IMR-90 (cell line): ENCODE measurements around the gene RNF175. TPM values are rescaled to one million over a fixed set of nuclear protein-coding genes. Genes with fewer than 3 reads are reported as not detected.

Experiments
- ATAC-seq: fragments of 200-7000 bp; cut with Tn5 transposase; 2 replicates; pipeline ENCODE4 v1.9.1; 2020; ENCODE audit warnings: low read depth, mild to moderate bottlenecking, moderate library complexity
- BruUV-seq: library from RNA; stranded (reverse); fragments of 400-500 nt; replicated peaks from 2 replicates; lab custom pipeline; 2021; lab: Mats Ljungman, UMichigan
- CTCF ChIA-PET: fragments of 300-600 bp; formaldehyde crosslinking; extraction: SDS; loops from one replicate; lab custom pipeline; 2021; ENCODE audit warnings: antibody characterized with exemption; lab: Yijun Ruan, JAX
- POLR2A ChIA-PET: fragments of 300-600 bp; sonication (Branson Sonifier 250); formaldehyde crosslinking; loops from one replicate; lab custom pipeline; 2022; ENCODE audit warnings: antibody characterized with exemption; ENCODE audit not compliant: unreplicated experiment; lab: Charles Lee
- DNase-seq: peaks from one replicate; pipeline ENCODE4 v3.0.0; 2013
- H2AFZ ChIP-seq: replicated peaks from 2 replicates; pipeline ENCODE3; 2013; ENCODE audit warnings: low read length, mild to moderate bottlenecking; ENCODE audit not compliant: poor library complexity
- H2AK5ac ChIP-seq: 2 replicates; pipeline ENCODE4 v1.6.1; 2013; ENCODE audit warnings: low read depth, low read length, inconsistent platforms
- H2AK9ac ChIP-seq: replicated peaks from 2 replicates; pipeline ENCODE3; 2013; ENCODE audit warnings: mild to moderate bottlenecking, low read depth, low read length, moderate library complexity; ENCODE audit not compliant: poor library complexity
- H2BK120ac ChIP-seq: 2 replicates; pipeline ENCODE4 v1.6.1; 2013; ENCODE audit warnings: low read depth, low read length, inconsistent platforms
- H2BK15ac ChIP-seq: 3 replicates; pipeline ENCODE4 v1.6.1; 2013; ENCODE audit warnings: low read depth, low read length, inconsistent platforms
- H2BK20ac ChIP-seq: 2 replicates; pipeline ENCODE4 v1.6.1; 2013; ENCODE audit warnings: low read depth, mild to moderate bottlenecking, inconsistent platforms, low read length, moderate library complexity
- H2BK5ac ChIP-seq: 2 replicates; pipeline ENCODE4 v1.6.1; 2013; ENCODE audit warnings: mild to moderate bottlenecking, low read depth, low read length, inconsistent platforms; ENCODE audit not compliant: poor library complexity, severe bottlenecking
- H3K14ac ChIP-seq: replicated peaks from 2 replicates; pipeline ENCODE4 v1.6.1; 2013; ENCODE audit warnings: low read depth, low read length, inconsistent platforms
- H3K18ac ChIP-seq: 2 replicates; pipeline ENCODE4 v1.6.1; 2013; ENCODE audit warnings: low read depth, low read length, control low read depth
- H3K23ac ChIP-seq: 2 replicates; pipeline ENCODE4 v1.6.1; 2013; ENCODE audit warnings: low read depth, low read length, inconsistent platforms
- H3K27ac ChIP-seq: 2 replicates; pipeline ENCODE4 v1.5.1; 2013; ENCODE audit warnings: mild to moderate bottlenecking, control low read depth, low read length; ENCODE audit not compliant: insufficient read depth
- H3K27me3 ChIP-seq: 2 replicates; pipeline ENCODE4 v1.6.1; 2013; ENCODE audit warnings: low read length; ENCODE audit not compliant: control insufficient read depth, insufficient read depth
- H3K36me3 ChIP-seq: 2 replicates; pipeline ENCODE4 v1.6.1; 2013; ENCODE audit warnings: low read length, mixed read lengths; ENCODE audit not compliant: control insufficient read depth, insufficient read depth
- H3K4ac ChIP-seq: 2 replicates; pipeline ENCODE4 v1.6.1; 2013; ENCODE audit warnings: low read depth, low read length, inconsistent platforms
- H3K4me1 ChIP-seq: 2 replicates; pipeline ENCODE4 v1.6.1; 2013; ENCODE audit warnings: low read length, mixed read lengths; ENCODE audit not compliant: control insufficient read depth, insufficient read depth
- H3K4me2 ChIP-seq: 2 replicates; pipeline ENCODE4 v1.6.1; 2013; ENCODE audit warnings: low read depth, mild to moderate bottlenecking, control low read depth, low read length, moderate library complexity
- H3K4me3 ChIP-seq: 2 replicates; pipeline ENCODE4 v1.5.1; 2013; ENCODE audit warnings: low read depth, mild to moderate bottlenecking, control low read depth, low read length, moderate library complexity; ENCODE audit not compliant: insufficient read depth
- H3K56ac ChIP-seq: 2 replicates; pipeline ENCODE4 v1.6.1; 2013; ENCODE audit warnings: low read length, inconsistent platforms; ENCODE audit not compliant: insufficient read depth; ENCODE audit errors: extremely low read depth
- H3K79me1 ChIP-seq, 2 experiments: 2 replicates each; pipeline ENCODE4 v1.6.1; 2013; ENCODE audit warnings: low read length in 2 of 2, inconsistent platforms in 1 of 2, low read depth in 1 of 2
- H3K9ac ChIP-seq: 2 replicates; pipeline ENCODE4 v1.6.1; 2013; ENCODE audit warnings: low read depth, low read length, control low read depth
- H3K9me1 ChIP-seq: 2 replicates; pipeline ENCODE4 v1.6.1; 2013; ENCODE audit warnings: low read length, inconsistent platforms; ENCODE audit not compliant: insufficient read depth
- H3K9me3 ChIP-seq: 2 replicates; pipeline ENCODE4 v1.6.1; 2013; ENCODE audit warnings: low read length; ENCODE audit not compliant: control insufficient read depth, insufficient read depth
- H4K20me1 ChIP-seq: 2 replicates; pipeline ENCODE4 v1.6.1; 2013; ENCODE audit warnings: low read length, inconsistent platforms; ENCODE audit not compliant: insufficient read depth
- H4K5ac ChIP-seq: 2 replicates; pipeline ENCODE4 v1.6.1; 2013; ENCODE audit warnings: mild to moderate bottlenecking, low read depth, low read length, control low read depth
- H4K8ac ChIP-seq, 2 experiments: 2 replicates each; pipeline ENCODE4 v1.6.1; 2013; ENCODE audit warnings: low read depth in 2 of 2, low read length in 2 of 2, control low read depth in 1 of 2, inconsistent platforms in 1 of 2
- H4K91ac ChIP-seq: 2 replicates; pipeline ENCODE4 v1.6.1; 2013; ENCODE audit warnings: low read depth, low read length, inconsistent platforms; ENCODE audit not compliant: insufficient read depth
- FOS ChIP-seq: fragments of 150-350 bp; IDR thresholded peaks from 2 replicates; pipeline ENCODE4 v1.6.1; 2016; ENCODE audit warnings: low read depth, low read length
- MXI1 ChIP-seq: IDR thresholded peaks from 2 replicates; pipeline ENCODE4 v1.6.1; 2012; ENCODE audit warnings: low read depth, mild to moderate bottlenecking, low read length, moderate library complexity, borderline replicate concordance
- SMC3 ChIP-seq: fragments of 150-350 bp; IDR thresholded peaks from 2 replicates; pipeline ENCODE4 v1.6.1; 2016; ENCODE audit warnings: low read depth, mild to moderate bottlenecking, antibody characterized with exemption, low read length, moderate library complexity
- WGBS, 2 experiments: methylation state at CpG; one replicate each; pipeline versions ENCODE4 v1.1.5 to v1.1.7; 2013; ENCODE audit warnings: missing lambda C conversion rate in 2 of 2; ENCODE audit not compliant: insufficient read length in 1 of 2; ENCODE audit errors: extremely low coverage in 2 of 2; 5-methylcytosine and 5-hydroxymethylcytosine counted together
- dilution Hi-C: fragments of 300-500 bp; cut with HindIII; formaldehyde crosslinking; loops from one replicate; pipeline ENCODE4 v1.14.3; 2018; ENCODE audit warnings: low sequenced_read_pairs; ENCODE audit not compliant: unreplicated experiment
- in situ Hi-C: fragments of 300-500 bp; cut with MboI; formaldehyde crosslinking; loops from 3 replicates; pipeline ENCODE4 v1.14.3; 2019; ENCODE audit warnings: low sequenced_read_pairs, inconsistent platforms, mixed read lengths
- intact Hi-C: fragments of 100-400 bp; cut with micrococcal nuclease; formaldehyde crosslinking; loops from 2 replicates; pipeline ENCODE4 v1.10.0; 2022
- polyA plus RNA-seq, 3 experiments: library from polyadenylated mRNA; depleted of rRNA; stranded (reverse); fragments of >200 nt; gene quantifications; 2 replicates each; pipeline ENCODE4 v1.2.3, GENCODE V29; 2012; ENCODE audit warnings: low replicate concordance in 1 of 3
- total RNA-seq: library from RNA; depleted of rRNA; stranded (reverse); fragments of >200 nt; gene quantifications from 2 replicates; pipeline ENCODE4 v1.2.3, GENCODE V29; 2012

The RNF175 gene
- total and polyA plus RNA-seq, 2 of the 4 experiments (the other 2 are of a cell fraction): not detected

DNA sequence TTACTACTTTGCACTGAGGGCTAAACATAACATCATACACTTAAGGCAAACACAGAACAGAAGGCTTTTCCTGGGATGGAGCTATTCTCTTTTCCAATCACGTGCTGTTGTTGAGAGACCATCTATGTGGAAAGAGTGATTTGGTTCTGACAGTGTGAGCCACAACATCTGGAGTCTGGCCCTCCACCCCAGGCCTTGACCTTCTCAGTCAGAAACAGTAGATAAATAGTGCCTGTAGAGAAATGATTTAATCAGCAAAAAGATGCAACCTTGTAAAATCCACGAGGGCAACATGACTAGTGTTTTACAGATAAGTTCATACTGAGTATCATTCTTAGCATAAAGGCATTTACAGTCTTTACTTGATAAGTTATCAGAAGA, 39.9 kb upstream of the RNF175 start:
- dilution Hi-C loops: no loop called here
- H4K8ac ChIP-seq: no peak overlapping the region
- no peak overlapping the region for H4K91ac ChIP-seq
- H3K14ac ChIP-seq: no peak overlapping the region
- H3K27me3 ChIP-seq: no peaks in the 10 kb centered on the region
- H3K9me1 ChIP-seq: no peaks in the 10 kb centered on the region
- POLR2A ChIA-PET: no interaction called here
- no peak overlapping the region for H3K9ac ChIP-seq
- H3K23ac ChIP-seq: no peak overlapping the region
- no peak for ATAC-seq
- no peak overlapping the region for H2BK20ac ChIP-seq
- no peaks in the 10 kb centered on the region for H3K9me3 ChIP-seq
- no peak for TF ChIP-seq SMC3
- no peak for TF ChIP-seq FOS
- no peak for TF ChIP-seq MXI1
- CTCF ChIA-PET: no interaction called here
- H3K36me3 ChIP-seq: no peaks in the 10 kb centered on the region
- intact Hi-C loops: no loop called here
- no peak overlapping the region for H2BK15ac ChIP-seq
- no peak overlapping the region for H2AK5ac ChIP-seq
- no peaks in the 10 kb centered on the region for H3K79me1 ChIP-seq
- no peak overlapping the region for H3K4ac ChIP-seq
- no peak for DNase-seq
- H4K5ac ChIP-seq: no peak overlapping the region
- H3K27ac ChIP-seq: no peak overlapping the region
- H3K4me1 ChIP-seq: no peaks in the 10 kb centered on the region
- no peak overlapping the region for H2BK5ac ChIP-seq
- BruUV-seq: no TSS peak
- WGBS, 2 experiments: no CpG with 5 or more reads among the region's 2 CpGs
- no peak overlapping the region for H2AFZ ChIP-seq
- in situ Hi-C loops: no loop called here
- H3K4me3 ChIP-seq: no peak overlapping the region
- no peak overlapping the region for H3K56ac ChIP-seq
- no peaks in the 10 kb centered on the region for H4K20me1 ChIP-seq
- no peak overlapping the region for H2AK9ac ChIP-seq
- no peak overlapping the region for H3K18ac ChIP-seq
- H3K4me2 ChIP-seq: no peak overlapping the region
- H2BK120ac ChIP-seq: no peak overlapping the region
